ENCODE data around the gene KYNU.

Gene KYNU

DNA sequence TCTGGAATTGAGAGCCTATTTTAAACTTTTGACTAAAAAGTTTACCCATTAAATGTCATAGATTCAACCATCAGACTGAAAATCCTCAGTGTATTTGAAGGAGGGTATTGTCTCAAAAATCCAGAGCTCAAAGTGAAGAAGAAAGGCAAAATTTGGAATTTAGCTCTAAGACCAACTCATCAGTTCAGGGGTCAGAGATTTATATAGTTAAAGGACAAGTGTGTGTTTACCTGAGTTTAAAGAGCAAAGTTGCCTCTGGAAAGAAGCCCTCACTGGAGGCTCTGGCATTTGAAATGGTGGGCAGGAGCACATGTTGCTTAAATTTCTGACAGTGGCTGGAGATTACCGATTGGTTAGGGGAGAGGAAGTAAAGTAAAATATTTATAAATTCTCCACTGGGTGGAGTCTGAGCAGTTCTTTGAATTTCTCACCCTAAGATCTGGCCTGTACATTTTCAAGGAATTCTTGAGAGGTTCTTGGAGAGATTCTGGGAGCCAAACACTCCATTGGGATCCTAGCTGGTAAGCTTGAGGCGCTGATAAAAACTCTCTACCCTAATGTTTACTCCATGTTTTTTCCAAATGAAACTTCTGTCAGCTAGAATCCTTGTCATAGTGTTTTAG is at the start of gene KYNU:
Gene KYNU, plus strand, starts transcription at position 449 of the 623 bp plus-strand sequence. CDS start 7,704 bp downstream, outside the sequence.
- Histone ChIP-seq H3K9me3 (ENCODE audit: low read length) (no peaks in the 10 kb centered on the region), H3K36me3 (ENCODE audit: insufficient read depth, low read length) (no peaks in the 10 kb centered on the region), H2AFZ (ENCODE audit: low read depth, low read length) (no peak within 1 kb of the TSS), H3K4me1 (ENCODE audit: insufficient read depth, low read length) (peaks cover 5% of the 10 kb centered on the region), H3K27me3 (ENCODE audit: insufficient read depth, low read length) (no peaks in the 10 kb centered on the region), H3K4me3 (ENCODE audit: low read length) (no peak within 1 kb of the TSS)

GRCh38 chr2:142834021-142834420 is 43.4 kb upstream of the KYNU start:
- Histone ChIP-seq H3K27me3 (ENCODE audit: insufficient read depth, low read length) (no peaks in the 10 kb centered on the region), H3K9me3 (ENCODE audit: low read length) (no peaks in the 10 kb centered on the region), H3K4me3 (ENCODE audit: low read length) (no peak overlapping the region), H3K4me1 (ENCODE audit: insufficient read depth, low read length) (no peaks in the 10 kb centered on the region), H2AFZ (ENCODE audit: low read depth, low read length) (no peak overlapping the region), H3K36me3 (ENCODE audit: insufficient read depth, low read length) (no peaks in the 10 kb centered on the region)

DNA sequence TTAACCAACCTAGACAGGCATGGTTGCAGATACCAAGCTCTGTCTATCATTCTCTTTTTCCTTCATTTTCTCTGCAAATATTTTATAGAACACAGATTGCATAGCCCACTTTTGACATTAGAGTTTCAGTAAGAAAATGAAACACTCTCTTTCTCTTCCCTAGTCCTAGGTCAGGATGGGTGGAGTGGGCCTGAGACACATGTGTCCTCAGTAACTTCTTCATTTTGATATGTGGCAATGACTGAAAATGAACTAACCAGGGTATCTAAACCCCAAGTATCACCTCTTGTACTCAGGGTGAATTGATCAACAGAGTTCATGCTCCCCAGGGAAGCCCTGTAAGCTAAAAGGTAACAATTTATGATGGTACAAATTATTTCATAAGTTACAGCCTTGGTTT is 37.0 kb upstream of the KYNU start:
- Histone ChIP-seq H3K9me3 (ENCODE audit: low read length) (no peaks in the 10 kb centered on the region), H3K4me3 (ENCODE audit: low read length) (no peak overlapping the region), H3K36me3 (ENCODE audit: insufficient read depth, low read length) (no peaks in the 10 kb centered on the region), H3K27me3 (ENCODE audit: insufficient read depth, low read length) (no peaks in the 10 kb centered on the region), H2AFZ (ENCODE audit: low read depth, low read length) (no peak overlapping the region), H3K4me1 (ENCODE audit: insufficient read depth, low read length) (peaks cover 4% of the 10 kb centered on the region)

DNA sequence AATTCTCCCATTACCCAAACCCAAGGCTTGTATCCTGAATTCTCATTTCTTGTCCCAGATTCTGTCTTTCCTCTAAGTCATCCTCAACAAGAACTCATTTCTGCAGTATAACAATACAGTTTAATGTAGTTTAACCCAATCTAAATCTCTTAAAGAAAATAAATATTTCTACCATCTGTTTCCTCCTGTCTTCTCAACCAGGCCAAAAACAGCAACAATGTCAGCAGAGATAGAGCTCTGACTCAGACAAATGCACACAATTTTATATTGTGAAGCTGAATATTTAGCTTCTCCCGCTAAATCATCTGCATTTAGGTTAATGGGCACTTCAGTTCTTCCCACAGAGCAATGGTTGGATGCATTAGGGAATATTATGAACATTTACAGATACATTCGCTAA is 35.7 kb upstream of the KYNU start:
- H3K27me3 ChIP-seq (ENCODE audit: insufficient read depth, low read length) = no peaks in the 10 kb centered on the region
- no peak overlapping the region for H3K4me3 ChIP-seq (ENCODE audit: low read length)
- H3K4me1 ChIP-seq (ENCODE audit: insufficient read depth, low read length) = peaks cover 4% of the 10 kb centered on the region

GRCh38 chr2:142842369-142842768 is 35.1 kb upstream of the KYNU start:
- H3K9me3 ChIP-seq (ENCODE audit: low read length) = no peaks in the 10 kb centered on the region
- H3K4me3 ChIP-seq (ENCODE audit: low read length) = no peak overlapping the region
- H2AFZ ChIP-seq (ENCODE audit: low read depth, low read length) = no peak overlapping the region
- no peaks in the 10 kb centered on the region for H3K27me3 ChIP-seq (ENCODE audit: insufficient read depth, low read length)
- no peaks in the 10 kb centered on the region for H3K36me3 ChIP-seq (ENCODE audit: insufficient read depth, low read length)
- peaks cover 4% of the 10 kb centered on the region for H3K4me1 ChIP-seq (ENCODE audit: insufficient read depth, low read length)

More for the DNA sequence above, 35.7 kb upstream of the KYNU start:
- Histone ChIP-seq H3K9me3 (ENCODE audit: low read length) (no peaks in the 10 kb centered on the region), H2AFZ (ENCODE audit: low read depth, low read length) (no peak overlapping the region), H3K36me3 (ENCODE audit: insufficient read depth, low read length) (no peaks in the 10 kb centered on the region)

- H3K36me3 ChIP-seq (ENCODE audit: insufficient read depth, low read length) = no peaks in the 10 kb centered on the region
- no peak overlapping the region for H2AFZ ChIP-seq (ENCODE audit: low read depth, low read length)
- no peaks in the 10 kb centered on the region for H3K27me3 ChIP-seq (ENCODE audit: insufficient read depth, low read length)
- no peak overlapping the region for H3K4me3 ChIP-seq (ENCODE audit: low read length)
- H3K4me1 ChIP-seq (ENCODE audit: insufficient read depth, low read length) = peaks cover 4% of the 10 kb centered on the region
- no peaks in the 10 kb centered on the region for H3K9me3 ChIP-seq (ENCODE audit: low read length)
Measured at GRCh38 chr2:142843731-142844130, 33.7 kb upstream of the KYNU start.

DNA sequence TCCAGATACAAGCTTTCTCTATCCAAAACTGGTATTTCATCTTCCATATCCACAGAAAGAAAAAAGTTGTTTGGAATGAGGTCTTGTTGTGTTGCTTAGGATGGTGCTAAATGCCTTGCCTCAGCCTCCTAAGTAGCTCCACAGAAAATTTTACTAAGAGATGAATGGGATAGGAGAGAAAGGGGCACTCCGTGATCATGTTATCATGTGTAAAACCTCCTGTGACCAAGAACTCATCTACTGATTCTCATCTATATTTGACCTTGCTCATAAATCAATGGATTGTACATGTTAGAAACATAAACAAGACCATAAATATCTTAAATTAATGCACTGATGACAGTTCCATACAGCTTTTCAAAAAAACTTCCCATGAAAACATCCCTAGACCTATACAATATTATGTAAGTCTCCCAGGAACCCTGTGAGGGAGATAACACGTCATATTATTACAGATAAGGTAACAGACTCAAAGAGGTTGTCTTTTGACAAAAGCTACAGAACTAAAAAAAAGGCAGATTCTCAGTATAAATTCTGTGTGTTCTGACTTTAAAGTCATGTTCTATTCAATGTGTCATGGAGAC is 29.3 kb upstream of the KYNU start:
- Histone ChIP-seq H3K9me3 (ENCODE audit: low read length) (no peaks in the 10 kb centered on the region), H3K4me1 (ENCODE audit: insufficient read depth, low read length) (peaks cover 4% of the 10 kb centered on the region), H3K36me3 (ENCODE audit: insufficient read depth, low read length) (no peaks in the 10 kb centered on the region), H3K4me3 (ENCODE audit: low read length) (no peak overlapping the region), H3K27me3 (ENCODE audit: insufficient read depth, low read length) (no peaks in the 10 kb centered on the region), H2AFZ (ENCODE audit: low read depth, low read length) (no peak overlapping the region)

- no peaks in the 10 kb centered on the region for H3K4me1 ChIP-seq (ENCODE audit: insufficient read depth, low read length)
- H3K9me3 ChIP-seq (ENCODE audit: low read length) = no peaks in the 10 kb centered on the region
- no peaks in the 10 kb centered on the region for H3K36me3 ChIP-seq (ENCODE audit: insufficient read depth, low read length)
- no peak overlapping the region for H2AFZ ChIP-seq (ENCODE audit: low read depth, low read length)
- no peak overlapping the region for H3K4me3 ChIP-seq (ENCODE audit: low read length)
- no peaks in the 10 kb centered on the region for H3K27me3 ChIP-seq (ENCODE audit: insufficient read depth, low read length)
Measured at GRCh38 chr2:142849820-142850219, 27.6 kb upstream of the KYNU start.

DNA sequence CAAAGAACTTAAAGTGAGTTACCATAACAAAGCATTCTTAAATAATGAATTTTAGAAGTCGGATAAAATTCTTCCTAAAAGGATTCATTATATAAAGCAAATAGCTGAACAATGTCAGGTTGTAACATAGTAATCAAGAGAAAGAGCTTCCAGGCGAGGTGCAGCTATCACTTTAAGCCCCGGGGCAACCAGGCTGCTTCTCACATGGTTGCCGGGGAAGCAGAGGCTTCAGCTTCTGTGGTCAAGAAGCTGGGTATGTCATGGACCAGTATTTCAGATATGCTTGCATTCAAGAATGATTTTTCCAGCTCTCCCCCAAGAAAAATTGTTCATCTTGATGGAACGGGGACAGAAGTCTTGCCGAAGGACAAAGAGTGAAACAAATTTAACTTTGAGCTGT is 23.6 kb upstream of the KYNU start:
- H3K4me1 ChIP-seq (ENCODE audit: insufficient read depth, low read length) = no peaks in the 10 kb centered on the region
- no peak overlapping the region for H3K4me3 ChIP-seq (ENCODE audit: low read length)
- H2AFZ ChIP-seq (ENCODE audit: low read depth, low read length) = no peak overlapping the region
- H3K27me3 ChIP-seq (ENCODE audit: insufficient read depth, low read length) = no peaks in the 10 kb centered on the region
- H3K9me3 ChIP-seq (ENCODE audit: low read length) = no peaks in the 10 kb centered on the region
- no peaks in the 10 kb centered on the region for H3K36me3 ChIP-seq (ENCODE audit: insufficient read depth, low read length)

- no peaks in the 10 kb centered on the region for H3K27me3 ChIP-seq (ENCODE audit: insufficient read depth, low read length)
- H3K9me3 ChIP-seq (ENCODE audit: low read length) = no peaks in the 10 kb centered on the region
- no peak overlapping the region for H2AFZ ChIP-seq (ENCODE audit: low read depth, low read length)
- H3K4me1 ChIP-seq (ENCODE audit: insufficient read depth, low read length) = no peaks in the 10 kb centered on the region
- H3K36me3 ChIP-seq (ENCODE audit: insufficient read depth, low read length) = no peaks in the 10 kb centered on the region
- no peak overlapping the region for H3K4me3 ChIP-seq (ENCODE audit: low read length)
Measured at GRCh38 chr2:142857256-142858164, 20.0 kb upstream of the KYNU start.

DNA sequence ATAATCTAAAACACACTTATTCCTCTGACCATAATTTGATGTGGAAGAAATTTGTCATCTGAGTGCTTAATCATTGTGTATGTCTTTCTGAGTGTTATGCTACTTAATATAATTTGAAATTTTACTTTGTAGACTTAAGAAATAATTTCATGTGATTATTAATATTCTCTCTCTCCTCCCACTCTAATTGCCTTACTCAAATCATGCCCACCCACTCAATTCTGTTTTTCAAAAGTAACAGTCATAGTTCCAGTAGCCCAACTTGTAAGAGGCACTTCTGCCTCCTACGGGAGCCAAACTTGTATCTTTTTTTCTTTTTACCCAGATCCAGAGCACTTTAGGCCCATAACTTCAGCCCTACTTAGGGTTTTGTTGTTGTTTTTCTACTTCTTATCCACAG is 18.5 kb upstream of the KYNU start:
- H3K36me3 ChIP-seq (ENCODE audit: insufficient read depth, low read length) = no peaks in the 10 kb centered on the region
- H3K4me1 ChIP-seq (ENCODE audit: insufficient read depth, low read length) = no peaks in the 10 kb centered on the region
- H3K4me3 ChIP-seq (ENCODE audit: low read length) = no peak overlapping the region
- H3K27me3 ChIP-seq (ENCODE audit: insufficient read depth, low read length) = no peaks in the 10 kb centered on the region
- no peaks in the 10 kb centered on the region for H3K9me3 ChIP-seq (ENCODE audit: low read length)
- no peak overlapping the region for H2AFZ ChIP-seq (ENCODE audit: low read depth, low read length)

- Histone ChIP-seq H2AFZ (ENCODE audit: low read depth, low read length) (no peak overlapping the region), H3K27me3 (ENCODE audit: insufficient read depth, low read length) (no peaks in the 10 kb centered on the region), H3K4me1 (ENCODE audit: insufficient read depth, low read length) (no peaks in the 10 kb centered on the region), H3K4me3 (ENCODE audit: low read length) (no peak overlapping the region), H3K36me3 (ENCODE audit: insufficient read depth, low read length) (no peaks in the 10 kb centered on the region), H3K9me3 (ENCODE audit: low read length) (no peaks in the 10 kb centered on the region)
Measured at GRCh38 chr2:142862299-142862698, 15.2 kb upstream of the KYNU start.

DNA sequence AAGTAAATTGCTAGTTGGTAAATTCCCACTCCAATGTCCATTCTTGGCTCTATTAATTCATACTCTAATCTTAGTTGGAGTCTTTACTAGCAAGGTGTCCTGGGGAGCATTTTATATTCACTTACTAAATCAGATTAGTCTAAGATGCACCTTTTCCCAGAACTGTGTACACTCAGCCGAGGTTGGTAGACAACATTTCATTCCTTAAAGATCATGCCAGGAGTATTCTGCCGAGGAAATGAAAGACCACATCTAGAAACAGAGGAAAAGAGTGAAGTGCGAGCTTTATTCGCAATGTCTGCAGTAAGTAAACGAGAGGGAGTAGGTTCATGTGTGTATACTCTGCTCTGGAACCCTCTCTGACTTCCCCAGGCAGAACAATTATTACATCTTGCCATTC is 14.6 kb upstream of the KYNU start:
- Histone ChIP-seq H3K36me3 (ENCODE audit: insufficient read depth, low read length) (no peaks in the 10 kb centered on the region), H2AFZ (ENCODE audit: low read depth, low read length) (no peak overlapping the region), H3K4me1 (ENCODE audit: insufficient read depth, low read length) (no peaks in the 10 kb centered on the region), H3K4me3 (ENCODE audit: low read length) (no peak overlapping the region), H3K27me3 (ENCODE audit: insufficient read depth, low read length) (no peaks in the 10 kb centered on the region), H3K9me3 (ENCODE audit: low read length) (no peaks in the 10 kb centered on the region)

All from neuron (in vitro differentiated cells).